Measurements from ENCODE around the gene SND1. TPM values are rescaled to one million over a fixed set of nuclear protein-coding genes. Genes with fewer than 3 reads are reported as not detected.
"Not testable (repeated sequence)": the region's sequence is repeated elsewhere in the genome, so short reads cannot be mapped to it uniquely, and the experiment has no call there.

The SND1 gene
- total RNA-seq, 1 donor, result 241 TPM

- no peak overlapping the region for H3K4me3 ChIP-seq (ENCODE audit: low read depth, low read length)
- TF ChIP-seq CTCF (IDR thresholded peaks at IDR 0.05; ENCODE audit: insufficient read depth, low read depth, low read length), result no peak
- no peak for DNase-seq (ENCODE audit: low read depth)
Observed at GRCh38 chr7:128108641-128109423, 456.8 kb downstream of the SND1 start.

- not testable (repeated sequence) for H3K4me3 ChIP-seq (ENCODE audit: low read depth, low read length); DNase-seq (ENCODE audit: low read depth)
Observed at GRCh38 chr7:128109424-128109969, 457.5 kb downstream of the SND1 start.

- no peak for TF ChIP-seq CTCF (IDR thresholded peaks at IDR 0.05; ENCODE audit: insufficient read depth, low read depth, low read length)
- no peak overlapping the region for H3K4me3 ChIP-seq (ENCODE audit: low read depth, low read length)
Observed at GRCh38 chr7:128110641-128111364, 458.8 kb downstream of the SND1 start.

GRCh38 chr7:128112018-128112780, 460.2 kb downstream of the SND1 start:
- DNase-seq (ENCODE audit: low read depth), result no peak
- no peak for TF ChIP-seq CTCF (IDR thresholded peaks at IDR 0.05; ENCODE audit: insufficient read depth, low read depth, low read length)
- H3K4me3 ChIP-seq (ENCODE audit: low read depth, low read length), result no peak overlapping the region

More at GRCh38 chr7:128110641-128111364, 458.8 kb downstream of the SND1 start:
- no peak for DNase-seq (ENCODE audit: low read depth)

GRCh38 chr7:128112781-128113221, 460.8 kb downstream of the SND1 start:
- no peak for DNase-seq (ENCODE audit: low read depth)
- TF ChIP-seq CTCF (IDR thresholded peaks at IDR 0.05; ENCODE audit: insufficient read depth, low read depth, low read length), result no peak

GRCh38 chr7:128113839-128114238, 461.8 kb downstream of the SND1 start:
- TF ChIP-seq CTCF (IDR thresholded peaks at IDR 0.05; ENCODE audit: insufficient read depth, low read depth, low read length), result no peak
- no peak overlapping the region for H3K4me3 ChIP-seq (ENCODE audit: low read depth, low read length)
- DNase-seq (ENCODE audit: low read depth), result no peak

More at GRCh38 chr7:128112781-128113221, 460.8 kb downstream of the SND1 start:
- no peak overlapping the region for H3K4me3 ChIP-seq (ENCODE audit: low read depth, low read length)
